ENCODE results near the gene DDX42. TPM values are rescaled to one million over a fixed set of nuclear protein-coding genes. Genes with fewer than 3 reads are reported as not detected.

Gene DDX42
- total RNA-seq, 1 donor from 2014 or later: 148 TPM

GRCh38 chr17:63804328-63804727, 30.4 kb downstream of the DDX42 start:
- no peak overlapping the region for H3K4me3 Mint-ChIP-seq

GRCh38 chr17:63805591-63805990, 31.6 kb downstream of the DDX42 start:
- Mint-ChIP-seq H3K27ac (no peak overlapping the region), H3K4me3 (no peak overlapping the region), H3K27me3 (no peaks in the 10 kb centered on the region), H3K36me3 (peaks cover 32% of the 10 kb centered on the region), H3K9me3 (no peaks in the 10 kb centered on the region), H3K4me1 (ENCODE audit: unreplicated experiment) (no peaks in the 10 kb centered on the region)
- TF ChIP-seq CTCF (conservative IDR thresholded peaks at IDR 0.05): no peak
- DNase-seq (ENCODE audit: extremely low spot score, unreplicated experiment): no peak

More at GRCh38 chr17:63804328-63804727, 30.4 kb downstream of the DDX42 start:
- Mint-ChIP-seq H3K27me3 (no peaks in the 10 kb centered on the region), H3K4me1 (ENCODE audit: unreplicated experiment) (no peaks in the 10 kb centered on the region), H3K27ac (no peak overlapping the region), H3K9me3 (no peaks in the 10 kb centered on the region), H3K36me3 (peaks cover 37% of the 10 kb centered on the region)
- no peak for TF ChIP-seq CTCF (conservative IDR thresholded peaks at IDR 0.05)
- no peak for DNase-seq (ENCODE audit: extremely low spot score, unreplicated experiment)

GRCh38 chr17:63809970-63810369, 36.0 kb downstream of the DDX42 start:
- Mint-ChIP-seq H3K36me3 (peaks cover 45% of the 10 kb centered on the region), H3K27me3 (no peaks in the 10 kb centered on the region), H3K9me3 (no peaks in the 10 kb centered on the region), H3K4me3 (no peak overlapping the region), H3K4me1 (ENCODE audit: unreplicated experiment) (no peaks in the 10 kb centered on the region), H3K27ac (no peak overlapping the region)
- no peak for TF ChIP-seq CTCF (conservative IDR thresholded peaks at IDR 0.05)
- DNase-seq (ENCODE audit: extremely low spot score, unreplicated experiment): no peak

GRCh38 chr17:63816123-63816522, 42.2 kb downstream of the DDX42 start:
- no peaks in the 10 kb centered on the region for H3K9me3 Mint-ChIP-seq
- no peak overlapping the region for H3K27ac Mint-ChIP-seq
- H3K4me3 Mint-ChIP-seq: no peak overlapping the region
- H3K27me3 Mint-ChIP-seq: no peaks in the 10 kb centered on the region
- H3K4me1 Mint-ChIP-seq (ENCODE audit: unreplicated experiment): no peaks in the 10 kb centered on the region
- TF ChIP-seq CTCF (conservative IDR thresholded peaks at IDR 0.05): no peak
- H3K36me3 Mint-ChIP-seq: peaks cover 28% of the 10 kb centered on the region
- no peak for DNase-seq (ENCODE audit: extremely low spot score, unreplicated experiment)

DNA sequence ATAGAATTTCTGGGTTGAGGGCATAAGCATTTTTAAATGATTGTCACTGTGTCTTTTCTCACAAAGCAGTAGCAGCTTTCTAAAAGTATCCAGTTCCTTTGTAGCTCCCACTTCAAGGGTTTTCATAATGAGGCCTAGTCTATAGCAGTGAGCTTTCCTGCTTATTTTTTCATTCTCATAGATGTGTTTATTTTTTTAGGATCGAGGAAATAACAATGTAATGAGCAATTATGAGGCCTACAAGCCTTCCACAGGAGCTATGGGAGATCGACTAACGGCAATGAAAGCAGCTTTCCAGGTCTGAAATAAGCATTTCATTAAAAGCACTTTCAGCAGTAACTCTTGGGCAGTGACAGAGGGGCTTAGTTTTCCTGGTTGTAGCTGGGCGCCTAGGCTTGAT, 42.7 kb downstream of the DDX42 start:
- H3K9me3 Mint-ChIP-seq: no peaks in the 10 kb centered on the region
- no peaks in the 10 kb centered on the region for H3K27me3 Mint-ChIP-seq
- no peaks in the 10 kb centered on the region for H3K4me1 Mint-ChIP-seq (ENCODE audit: unreplicated experiment)
- TF ChIP-seq CTCF (conservative IDR thresholded peaks at IDR 0.05): no peak
- H3K27ac Mint-ChIP-seq: no peak overlapping the region
- peaks cover 28% of the 10 kb centered on the region for H3K36me3 Mint-ChIP-seq
- DNase-seq (ENCODE audit: extremely low spot score, unreplicated experiment): no peak
- H3K4me3 Mint-ChIP-seq: no peak overlapping the region
